Spleen (tissue), 11 donors: ENCODE data around the gene JAM3. TPM values are rescaled to one million over a fixed set of nuclear protein-coding genes. Genes with fewer than 3 reads are reported as not detected.
A peak's percentile ranks its signal among the peaks of the same experiment; 100 is the strongest.

Experiments
- DNase-seq: peaks from one replicate; pipeline ENCODE4 v3.0.0-alpha.2; 2020
- H3K27ac ChIP-seq, 8 donors: fragments of 200-600 bp; sonication (generic) in 7 of 8; 1 replicate in 4 of 8; 2 replicates in 4 of 8; pipeline versions ENCODE4 v1.5.0 to v1.8.0; 2016 to 2021; ENCODE audit warnings: inconsistent platforms in 4 of 8, mild to moderate bottlenecking in 4 of 8, moderate library complexity in 1 of 8
- H3K27me3 ChIP-seq, 7 donors: fragments of 200-600 bp; sonication (generic) in 6 of 7; replicated peaks in 1 of 7; 1 replicate in 4 of 7; 2 replicates in 3 of 7; pipeline versions ENCODE4 v1.5.0 to v1.8.0; 2016 to 2021; ENCODE audit warnings: inconsistent platforms in 3 of 7, mild to moderate bottlenecking in 1 of 7
- H3K36me3 ChIP-seq, 6 donors: fragments of 200-600 bp; sonication (generic) in 5 of 6; 1 replicate in 4 of 6; 2 replicates in 2 of 6; pipeline versions ENCODE4 v1.5.0 to v1.8.0; 2016 to 2021; ENCODE audit warnings: inconsistent platforms in 2 of 6
- H3K4me1 ChIP-seq, 6 donors: fragments of 200-600 bp; sonication (generic) in 5 of 6; 1 replicate in 3 of 6; 2 replicates in 3 of 6; pipeline versions ENCODE4 v1.5.0 to v1.8.0; 2016 to 2021; ENCODE audit warnings: inconsistent platforms in 3 of 6
- H3K4me3 ChIP-seq, 8 donors: fragments of 200-600 bp; sonication (generic) in 7 of 8; 1 replicate in 4 of 8; 2 replicates in 4 of 8; pipeline versions ENCODE4 v1.5.0 to v1.8.0; 2016 to 2021; ENCODE audit warnings: inconsistent platforms in 4 of 8, mild to moderate bottlenecking in 4 of 8, moderate library complexity in 2 of 8
- H3K9me3 ChIP-seq, 8 donors: fragments of 200-600 bp; sonication (generic) in 7 of 8; 1 replicate in 4 of 8; 2 replicates in 4 of 8; pipeline versions ENCODE4 v1.5.0 to v1.8.0; 2016 to 2021; ENCODE audit warnings: inconsistent platforms in 4 of 8
- POLR2A ChIP-seq, 3 donors: fragments of 450-650 bp; IDR thresholded peaks; one replicate each; pipeline ENCODE4 v1.5.1; 2017; ENCODE audit warnings: antibody characterized with exemption in 3 of 3, mild to moderate bottlenecking in 1 of 3
- POLR2AphosphoS5 ChIP-seq, 3 donors: sonication (generic); formaldehyde crosslinking; IDR thresholded peaks; one replicate each; pipeline ENCODE4 v1.5.1; 2017; ENCODE audit warnings: antibody characterized with exemption in 3 of 3
- WGBS, 5 donors: extraction: QIAGEN DNeasy Blood & Tissue Kit in 3 of 5; methylation state at CpG; one replicate each; pipeline versions ENCODE4 v1.1.5 to v1.1.7; 2013 to 2018; 5-methylcytosine and 5-hydroxymethylcytosine counted together
- intact Hi-C: fragments of 100-400 bp; cut with DNase I; formaldehyde crosslinking; loops from one replicate; pipeline ENCODE4 v1.15.0; 2023; ENCODE audit warnings: low total_unique reads
- polyA plus RNA-seq, 3 donors: library from polyadenylated mRNA; stranded (reverse); fragments of 200-250 nt; gene quantifications; one replicate each; pipeline ENCODE4 v1.2.1, GENCODE V29; 2013
- total RNA-seq, 7 donors: library from RNA; depleted of rRNA in 3 of 7; stranded (reverse); fragments of >200 nt in 3 of 7; fragmentation: NEBNext Ultra II Directional in 4 of 7; extraction: Animal tissue kit (Norgen Biotek cat#: 25700) in 4 of 7; gene quantifications; one replicate each; pipeline versions ENCODE4 v1.1.0 to v1.2.1, GENCODE V29; 2016 to 2021
- TF ChIP-seq, protein P1 (sequence below), 11 experiments: fragments of 200-600 bp in 7 of 11; fragments of 450-650 bp in 4 of 11; sonication (generic) in 4 of 11; IDR thresholded peaks in 8 of 11; conservative IDR thresholded peaks in 3 of 11; 1 replicate in 7 of 11; 2 replicates in 4 of 11; pipeline versions ENCODE4 v1.4.0 to v1.8.0; 2016 to 2021; ENCODE audit warnings: antibody characterized with exemption in 11 of 11, inconsistent platforms in 4 of 11, mild to moderate bottlenecking in 1 of 11
- donor health status: healthy with polysubstance abuse.
- donor health status: DM: no; HTN: no; CAD: no; lungs with moderate emphysema.
- donor health status: DM: no; HTN: no; CAD: no.
- donor health status: Bipolar disorder and iron deficiency.
- donor health status: healthy.
- donor health status: DM: no; HTN: no; CAD: no.
- donor health status: DM: yes; HTN: yes; CAD: no.

JAM3 gene
- total and polyA plus RNA-seq, 10 donors: 9.5 to 28.7 (median 23.2) TPM

DNA sequence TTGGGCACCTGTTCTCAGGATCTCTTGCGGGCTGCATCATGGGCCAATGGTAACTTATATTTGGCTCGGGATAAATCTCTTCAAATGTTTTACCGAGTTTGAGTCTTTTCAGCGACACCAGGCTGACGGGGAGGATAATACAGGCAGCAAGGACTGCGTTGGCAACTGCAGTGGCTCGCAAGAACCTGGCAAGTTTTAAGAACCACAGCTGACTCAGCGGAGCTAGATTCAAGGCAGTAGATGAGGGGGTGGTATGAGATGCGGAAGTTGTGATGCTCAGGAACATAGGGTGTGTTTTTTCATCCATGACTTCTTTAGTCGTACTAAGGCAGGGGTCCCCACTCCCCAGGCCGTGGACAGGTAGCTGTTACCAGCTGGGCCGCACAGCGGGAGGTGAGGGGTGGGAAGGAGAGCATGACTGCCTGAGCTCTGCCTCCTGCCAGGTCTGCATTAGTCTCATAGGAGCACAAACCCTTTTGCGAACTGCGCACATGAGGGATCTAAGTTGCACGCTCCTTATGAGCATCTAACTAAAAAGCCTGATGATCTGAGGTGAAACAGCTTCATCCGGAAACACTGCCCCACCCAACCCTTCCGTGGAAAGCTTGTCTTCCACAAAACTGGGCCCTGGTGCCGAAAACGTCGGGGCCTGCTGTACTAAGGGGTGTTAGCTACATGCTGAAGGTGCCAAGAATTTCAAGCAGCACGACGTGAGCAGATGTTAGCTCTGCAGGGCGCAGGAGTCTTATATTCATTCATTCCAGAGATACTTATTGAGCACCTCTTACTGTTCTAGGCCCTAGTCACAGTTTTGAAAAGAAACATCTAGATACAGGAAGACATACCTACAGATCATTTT, 6.4 kb upstream of the JAM3 start:
- H3K4me3 ChIP-seq: no peak overlapping the region
- peaks cover 0 to 11% (median 0%) of the 10 kb centered on the region in 6 donors for H3K4me1 ChIP-seq
- intact Hi-C loops: no loop called here
- no peak for TF ChIP-seq POLR2AphosphoS5 (IDR thresholded peaks at IDR 0.05)
- TF ChIP-seq POLR2A (IDR thresholded peaks at IDR 0.05): no peak
- TF ChIP-seq, protein P1, sequence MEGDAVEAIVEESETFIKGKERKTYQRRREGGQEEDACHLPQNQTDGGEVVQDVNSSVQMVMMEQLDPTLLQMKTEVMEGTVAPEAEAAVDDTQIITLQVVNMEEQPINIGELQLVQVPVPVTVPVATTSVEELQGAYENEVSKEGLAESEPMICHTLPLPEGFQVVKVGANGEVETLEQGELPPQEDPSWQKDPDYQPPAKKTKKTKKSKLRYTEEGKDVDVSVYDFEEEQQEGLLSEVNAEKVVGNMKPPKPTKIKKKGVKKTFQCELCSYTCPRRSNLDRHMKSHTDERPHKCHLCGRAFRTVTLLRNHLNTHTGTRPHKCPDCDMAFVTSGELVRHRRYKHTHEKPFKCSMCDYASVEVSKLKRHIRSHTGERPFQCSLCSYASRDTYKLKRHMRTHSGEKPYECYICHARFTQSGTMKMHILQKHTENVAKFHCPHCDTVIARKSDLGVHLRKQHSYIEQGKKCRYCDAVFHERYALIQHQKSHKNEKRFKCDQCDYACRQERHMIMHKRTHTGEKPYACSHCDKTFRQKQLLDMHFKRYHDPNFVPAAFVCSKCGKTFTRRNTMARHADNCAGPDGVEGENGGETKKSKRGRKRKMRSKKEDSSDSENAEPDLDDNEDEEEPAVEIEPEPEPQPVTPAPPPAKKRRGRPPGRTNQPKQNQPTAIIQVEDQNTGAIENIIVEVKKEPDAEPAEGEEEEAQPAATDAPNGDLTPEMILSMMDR (IDR thresholded peaks at IDR 0.05 in 8 of 11, conservative IDR thresholded peaks at IDR 0.05 in 3 of 11): no peak
- H3K27ac ChIP-seq: no peak overlapping the region
- no peak for DNase-seq
- no peaks in the 10 kb centered on the region for H3K9me3 ChIP-seq
- H3K27me3 ChIP-seq: peaks cover 0 to 52% (median 0%) of the 10 kb centered on the region in 7 donors
- WGBS, 5 donors: 78 to 82% (median 80%) methylated on average over 24 of the region's 24 CpGs
- H3K36me3 ChIP-seq: no peaks in the 10 kb centered on the region

GRCh38 chr11:134063124-134063495, 5.8 kb upstream of the JAM3 start:
- peak overlapping the region in 1 of 8 donors; percentile 26 for H3K27ac ChIP-seq
- H3K4me1 ChIP-seq: peaks cover 0 to 11% (median 0%) of the 10 kb centered on the region in 6 donors
- 46 to 67% (median 50%) methylated on average over 2 of the region's 2 CpGs for WGBS, 5 donors
- intact Hi-C loops: no loop called here
- H3K27me3 ChIP-seq: peaks cover 0 to 55% (median 0%) of the 10 kb centered on the region in 7 donors
- DNase-seq: no peak
- no peaks in the 10 kb centered on the region for H3K36me3 ChIP-seq
- TF ChIP-seq POLR2A (IDR thresholded peaks at IDR 0.05) (no peak), POLR2AphosphoS5 (IDR thresholded peaks at IDR 0.05) (no peak)
- TF ChIP-seq, protein P1 (IDR thresholded peaks at IDR 0.05 in 8 of 11, conservative IDR thresholded peaks at IDR 0.05 in 3 of 11): no peak
- no peaks in the 10 kb centered on the region for H3K9me3 ChIP-seq
- H3K4me3 ChIP-seq: no peak overlapping the region

GRCh38 chr11:134063991-134064747, 4.7 kb upstream of the JAM3 start:
- H3K27ac ChIP-seq: peak overlapping the region in 4 of 8 donors; percentile 2 to 52 (median 24)
- intact Hi-C loops: no loop called here
- H3K4me1 ChIP-seq: peaks cover 0 to 18% (median 6%) of the 10 kb centered on the region in 6 donors
- H3K4me3 ChIP-seq: no peak overlapping the region
- H3K36me3 ChIP-seq: no peaks in the 10 kb centered on the region
- TF ChIP-seq POLR2AphosphoS5 (IDR thresholded peaks at IDR 0.05) (no peak), POLR2A (IDR thresholded peaks at IDR 0.05) (no peak)
- TF ChIP-seq, protein P1 (IDR thresholded peaks at IDR 0.05 in 8 of 11, conservative IDR thresholded peaks at IDR 0.05 in 3 of 11): no peak
- H3K9me3 ChIP-seq: no peaks in the 10 kb centered on the region
- H3K27me3 ChIP-seq: peaks cover 0 to 55% (median under 1%) of the 10 kb centered on the region in 7 donors
- 57 to 82% (median 69%) methylated on average over 11 to 12 of the region's 12 CpGs for WGBS, 5 donors
- DNase-seq: no peak

- Histone ChIP-seq H3K9me3 (no peaks in the 10 kb centered on the region), H3K27ac (no peak overlapping the region), H3K4me1 (peaks cover 0 to 30% (median 19%) of the 10 kb centered on the region in 6 donors), H3K36me3 (no peaks in the 10 kb centered on the region), H3K4me3 (no peak overlapping the region), H3K27me3 (peaks cover 0 to 56% (median 5%) of the 10 kb centered on the region in 7 donors)
- TF ChIP-seq, protein P1 (IDR thresholded peaks at IDR 0.05 in 8 of 11, conservative IDR thresholded peaks at IDR 0.05 in 3 of 11): no peak
- no peak for TF ChIP-seq POLR2AphosphoS5 (IDR thresholded peaks at IDR 0.05)
- TF ChIP-seq POLR2A (IDR thresholded peaks at IDR 0.05): no peak
- WGBS, 5 donors: 88 to 95% (median 91%) methylated on average over 3 of the region's 3 CpGs
- DNase-seq: no peak
- intact Hi-C loops: no loop called here
Observed at GRCh38 chr11:134065381-134065780, 3.5 kb upstream of the JAM3 start.
